Activated T-helper 1 cell treated with anti-CD3 and anti-CD28 coated beads, Interleukin-2, amount 50 U/mL, for 16 hours (primary cell): ENCODE measurements around the gene RBMY1B.
"Not testable (repeated sequence)": the region's sequence is repeated elsewhere in the genome, so short reads cannot be mapped to it uniquely, and the experiment has no call there.

Experiments used
- DNase-seq, 2 donors: peaks; one replicate each; pipeline ENCODE4 v3.0.0-alpha.2; 2020; ENCODE audit warnings: low read depth in 1 of 2, low spot score in 1 of 2

Gene RBMY1B

GRCh38 chrY:21511038-21511437 is at the start of gene RBMY1B:
Gene RBMY1B, plus strand, starts transcription at chrY:21511338. Its CDS starts 2,013 bp downstream, at chrY:21513351.
- not testable (repeated sequence) for DNase-seq

DNA sequence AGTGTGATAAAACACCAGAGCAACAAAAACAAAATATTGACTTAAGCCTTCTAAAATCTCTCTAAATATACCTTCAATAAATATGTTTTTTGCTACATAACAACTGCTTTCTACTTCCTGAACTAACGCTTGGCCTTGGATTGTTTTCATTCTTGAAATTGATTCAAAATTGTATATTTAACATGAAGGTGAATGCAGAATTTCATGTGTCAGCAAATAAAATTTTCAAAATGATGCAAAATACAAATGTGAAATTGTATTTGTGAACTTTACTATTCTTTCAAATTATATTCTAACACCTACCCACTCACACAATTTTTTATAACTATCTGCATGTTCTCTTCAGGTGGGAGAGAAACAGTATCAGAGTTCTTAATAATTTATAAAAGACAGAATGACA is 48.2 kb upstream of the RBMY1B start:
- not testable (repeated sequence) for DNase-seq

DNA sequence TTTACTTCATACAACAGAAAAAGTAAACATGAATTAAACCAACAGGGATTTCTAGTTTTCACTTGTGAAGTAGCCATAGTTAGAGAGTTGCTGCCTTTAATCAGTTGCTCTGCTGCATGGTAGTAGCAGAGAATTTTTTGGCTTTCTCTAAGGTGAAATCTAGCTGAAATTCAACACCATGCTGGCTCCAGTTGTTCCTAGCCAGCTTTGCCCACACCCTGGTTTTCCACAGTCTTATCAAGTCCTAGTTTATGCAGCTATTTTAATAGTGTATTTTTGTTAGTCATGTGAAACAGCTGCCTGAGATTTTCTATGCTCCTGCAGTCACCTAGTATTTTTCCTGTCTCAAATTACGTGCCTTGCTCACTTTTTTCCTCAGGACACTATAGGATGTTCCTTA is 28.2 kb upstream of the RBMY1B start:
- DNase-seq: no peak

DNA sequence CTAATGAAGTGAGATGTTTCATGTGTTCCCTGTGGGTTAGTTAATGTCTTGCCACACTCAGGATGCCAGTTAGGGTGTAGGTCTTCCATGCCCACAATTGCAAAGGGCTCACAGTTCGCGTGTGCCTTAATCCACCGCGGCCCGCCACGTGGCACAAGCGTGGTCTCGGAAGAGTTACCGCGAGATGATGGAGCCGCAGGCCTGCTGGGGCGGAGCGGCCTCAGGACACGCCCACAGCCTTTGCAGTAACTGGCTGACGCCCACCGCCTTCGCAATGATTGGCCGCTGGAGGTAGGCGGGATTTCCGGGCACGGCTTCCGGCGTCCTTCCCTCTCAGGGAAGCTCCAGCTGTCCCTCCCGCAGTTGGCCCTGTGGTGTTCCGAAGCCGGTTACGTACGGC is 23.4 kb downstream of the RBMY1B start, which contains the start of gene RBMY1A1:
Gene RBMY1A1 (plus strand): TSS at position 301 of the 400 bp plus-strand sequence. CDS start 2,013 bp downstream, outside the sequence.
- not testable (repeated sequence) for DNase-seq

- DNase-seq: not testable (repeated sequence)
These were observed 48.3 kb downstream of the RBMY1B start for GRCh38 chrY:21559316-21559984.
